HL-60 (cell line): ENCODE data around the gene KANSL3.
A peak's percentile ranks its signal among the peaks of the same experiment; 100 is the strongest.

Experiments
- DNase-seq, 2 experiments: peaks; one replicate each; pipeline ENCODE4 v3.0.0-alpha.2; 2010 to 2020; ENCODE audit warnings: low read depth in 1 of 2, low spot score in 1 of 2
- H3K27ac ChIP-seq: fragments of 250-450 bp; sonication (Bioruptor Pico); replicated peaks from 2 replicates; pipeline ENCODE4 v1.5.1; 2020; ENCODE audit warnings: mild to moderate bottlenecking, moderate library complexity
- H3K27me3 ChIP-seq: fragments of 250-450 bp; sonication (Bioruptor Pico); 2 replicates; pipeline ENCODE4 v1.5.1; 2021; ENCODE audit warnings: mild to moderate bottlenecking, moderate library complexity; ENCODE audit not compliant: insufficient read depth, poor library complexity, severe bottlenecking
- H3K4me3 ChIP-seq: replicated peaks from 2 replicates; pipeline ENCODE4 v1.5.1; 2011; ENCODE audit warnings: mild to moderate bottlenecking, control low read depth, low read length; ENCODE audit not compliant: insufficient read depth
- CTCF ChIP-seq: IDR thresholded peaks from one replicate; pipeline ENCODE4 v1.5.1; 2011; ENCODE audit warnings: low read length, control low read depth, inconsistent platforms; ENCODE audit not compliant: insufficient read depth
- GABPA ChIP-seq: IDR thresholded peaks from 2 replicates; pipeline ENCODE4 v1.6.1; 2012; ENCODE audit warnings: low read depth
- POLR2AphosphoS5 ChIP-seq: IDR thresholded peaks from 2 replicates; pipeline ENCODE4 v1.6.1; 2012; ENCODE audit warnings: low read depth
- REST ChIP-seq: IDR thresholded peaks from 2 replicates; pipeline ENCODE4 v1.6.1; 2012; ENCODE audit warnings: low read depth; ENCODE audit not compliant: insufficient replicate concordance
- SPI1 ChIP-seq: IDR thresholded peaks from 2 replicates; pipeline ENCODE4 v1.6.1; 2012; ENCODE audit warnings: low read depth, mild to moderate bottlenecking, borderline replicate concordance

The KANSL3 gene

GRCh38 chr2:96647681-96648080 is 9.6 kb upstream of the KANSL3 start:
- Histone ChIP-seq H3K4me3 (no peak overlapping the region), H3K27me3 (no peaks in the 10 kb centered on the region), H3K27ac (no peak overlapping the region)
- TF ChIP-seq CTCF (no peak), POLR2AphosphoS5 (no peak), GABPA (no peak), SPI1 (no peak)
- DNase-seq, result no peak

- no peak for TF ChIP-seq CTCF
- TF ChIP-seq REST, result no peak
- no peak for TF ChIP-seq SPI1
- no peak for TF ChIP-seq POLR2AphosphoS5
- TF ChIP-seq GABPA, result no peak
- no peaks in the 10 kb centered on the region for H3K27me3 ChIP-seq
- H3K4me3 ChIP-seq, result no peak within 1 kb of the TSS
- no peak within 1 kb of the TSS for H3K27ac ChIP-seq
- DNase-seq, result no peak
Measured at GRCh38 chr2:96642564-96643360, 4.7 kb upstream of the KANSL3 start, which contains the start of gene FER1L5. Gene FER1L5, plus strand, starts transcription at chr2:96642764. Its CDS starts 73 bp downstream, at chr2:96642837.

- H3K27ac ChIP-seq, result peak overlapping the region; percentile 78
- TF ChIP-seq POLR2AphosphoS5, result no peak
- no peak for TF ChIP-seq CTCF
- TF ChIP-seq SPI1, result no peak
- TF ChIP-seq GABPA, result no peak
- no peak for TF ChIP-seq REST
- DNase-seq, result peak; percentile 72 to 85
- no peaks in the 10 kb centered on the region for H3K27me3 ChIP-seq
- peak overlapping the region; percentile 63 for H3K4me3 ChIP-seq
Measured at GRCh38 chr2:96637385-96638143, 548 bp downstream of the KANSL3 start.
